HG03558 (cell line): ENCODE data around the gene MACROD2.

Source experiments
- ATAC-seq: cut with Tn5 transposase; IDR thresholded peaks from one replicate; pipeline ENCODE4 v1.9.1; 2021; ENCODE audit warnings: moderate number of reproducible peaks; ENCODE audit not compliant: unreplicated experiment; ENCODE audit errors: extremely low read depth

MACROD2 gene

GRCh38 chr20:15847196-15847784 is 1852.0 kb downstream of the MACROD2 start:
- no peak for ATAC-seq

DNA sequence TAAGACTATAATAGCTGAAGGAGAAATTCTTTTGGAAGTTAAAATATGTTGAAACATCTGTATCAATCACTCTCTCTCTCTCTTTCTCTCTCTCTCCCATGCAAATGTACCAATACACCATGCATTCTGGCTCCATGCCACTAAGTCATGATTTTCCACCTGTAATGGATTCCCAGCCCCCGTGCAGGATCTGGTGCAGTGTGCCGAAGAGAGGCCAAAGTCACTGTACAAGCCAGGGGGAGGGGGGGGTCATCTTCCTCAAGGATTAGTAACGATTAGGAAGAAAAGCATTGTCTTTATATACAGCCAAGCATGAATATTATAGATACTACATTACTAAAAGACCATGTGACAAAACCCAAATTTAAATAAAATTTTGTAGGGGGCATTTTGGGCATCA is 1852.8 kb downstream of the MACROD2 start:
- no peak for ATAC-seq

- ATAC-seq = no peak
These were observed 1853.8 kb downstream of the MACROD2 start for GRCh38 chr20:15848995-15849610.

DNA sequence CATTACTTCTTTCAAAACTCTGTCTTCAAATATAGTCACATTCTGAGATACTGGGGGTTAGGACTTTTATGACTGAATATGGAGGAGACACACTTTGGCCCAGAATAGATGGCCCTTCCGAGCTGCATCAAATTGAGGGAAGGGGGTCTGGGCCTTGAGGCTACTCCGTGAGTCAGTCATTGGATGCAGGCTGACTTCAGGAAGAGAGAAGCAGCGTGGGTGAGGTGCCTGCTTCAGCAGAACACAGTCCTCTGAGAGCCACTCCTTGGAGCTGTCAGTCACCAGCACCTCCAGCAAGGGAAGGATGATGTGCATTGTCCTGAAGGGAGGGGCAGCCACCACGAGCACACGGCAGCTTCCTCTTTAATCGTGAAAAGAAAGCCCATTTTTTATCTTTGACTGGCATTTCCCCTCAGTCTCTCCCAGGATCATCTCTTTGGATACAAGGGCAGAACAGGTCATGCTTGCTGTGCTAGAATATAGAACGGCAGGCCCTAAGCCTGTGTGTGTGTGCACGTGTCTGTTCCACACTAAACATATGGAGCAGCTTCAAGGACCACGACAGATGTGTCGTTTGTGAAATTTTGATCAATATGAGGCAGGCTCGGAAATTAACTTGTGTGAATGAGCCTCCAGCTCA is 1856.4 kb downstream of the MACROD2 start:
- no peak for ATAC-seq

GRCh38 chr20:15854911-15855310 is 1859.6 kb downstream of the MACROD2 start:
- ATAC-seq = no peak

- ATAC-seq = no peak
These were observed 1862.0 kb downstream of the MACROD2 start for GRCh38 chr20:15857173-15857784.

DNA sequence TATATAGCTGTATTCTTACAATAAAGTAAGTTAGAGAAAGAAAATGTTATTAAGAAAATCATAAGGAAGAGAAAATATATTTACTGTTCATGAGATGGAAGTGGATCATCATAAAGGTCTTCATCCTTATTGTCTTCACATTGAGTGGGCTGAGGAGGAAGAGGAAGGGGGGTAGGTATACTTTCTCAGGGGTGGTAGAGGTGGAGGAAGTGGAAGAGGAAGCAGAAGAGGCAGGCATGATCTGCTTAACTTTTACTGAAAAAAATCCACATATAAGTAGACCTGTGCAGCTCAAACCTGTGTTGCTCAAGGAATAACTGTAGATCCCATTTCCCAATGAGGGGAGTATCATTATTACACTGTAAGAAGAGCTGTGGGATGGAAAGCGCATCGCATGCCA is 1863.7 kb downstream of the MACROD2 start:
- ATAC-seq = no peak

DNA sequence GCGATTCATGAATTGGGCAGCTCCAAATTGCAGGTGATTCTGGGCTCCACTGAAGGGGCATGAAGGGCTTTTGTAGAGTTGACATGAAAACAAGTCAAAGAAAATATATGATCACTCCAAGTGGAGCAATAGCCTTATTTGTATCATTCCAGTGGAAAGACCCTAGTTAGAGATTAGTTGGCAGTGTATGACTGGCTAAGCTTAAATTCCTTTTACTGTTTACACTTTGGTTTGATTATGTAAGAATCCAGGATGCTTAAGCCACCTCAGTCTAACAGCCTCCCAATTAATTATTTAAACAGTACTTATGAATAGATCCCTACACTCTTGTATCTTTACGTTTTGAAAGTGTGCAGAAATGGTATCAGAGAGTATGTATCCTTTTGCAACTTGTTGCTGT is 1865.5 kb downstream of the MACROD2 start:
- no peak for ATAC-seq

DNA sequence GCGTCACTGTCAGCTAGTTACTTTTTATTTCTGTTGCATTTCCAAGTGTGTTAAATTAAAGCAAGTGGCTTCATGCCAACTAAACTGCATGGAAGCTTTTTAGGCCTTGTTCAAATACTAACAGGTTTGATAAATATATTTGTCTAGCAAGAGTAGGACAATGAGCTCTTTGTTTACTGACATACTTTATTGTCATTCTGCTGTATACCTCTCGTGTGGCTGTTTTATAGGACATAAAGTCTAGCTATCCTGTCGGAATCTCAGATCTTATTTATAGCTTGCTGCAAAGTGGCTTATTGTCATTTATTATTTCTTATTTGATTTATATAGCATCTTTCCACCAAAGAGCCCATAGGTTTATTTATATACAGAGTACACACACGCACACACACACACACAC is 1866.9 kb downstream of the MACROD2 start:
- ATAC-seq = no peak

DNA sequence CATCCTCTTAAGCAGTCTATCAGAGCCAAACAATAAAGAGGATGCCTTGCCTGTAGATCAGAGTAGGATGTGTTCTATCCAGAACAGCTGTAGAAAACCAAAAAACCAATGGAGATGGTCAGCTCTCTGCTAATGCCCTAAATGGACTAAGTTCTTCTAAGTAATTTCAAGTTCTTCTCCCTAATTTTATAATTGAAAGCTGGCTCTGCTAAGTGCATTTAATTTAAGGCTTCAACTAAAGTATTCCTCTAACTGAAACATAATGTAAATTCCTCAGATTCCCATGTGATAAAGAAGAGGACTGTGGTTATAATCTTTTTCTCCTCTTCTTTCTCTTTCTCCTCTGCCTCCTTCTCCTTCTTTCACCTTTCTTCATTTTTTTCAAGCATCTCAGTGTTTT is 1868.4 kb downstream of the MACROD2 start:
- no peak for ATAC-seq

- ATAC-seq = no peak
These were observed 1870.2 kb downstream of the MACROD2 start for GRCh38 chr20:15865553-15865952.

GRCh38 chr20:15866916-15867730 is 1871.8 kb downstream of the MACROD2 start:
- no peak for ATAC-seq

DNA sequence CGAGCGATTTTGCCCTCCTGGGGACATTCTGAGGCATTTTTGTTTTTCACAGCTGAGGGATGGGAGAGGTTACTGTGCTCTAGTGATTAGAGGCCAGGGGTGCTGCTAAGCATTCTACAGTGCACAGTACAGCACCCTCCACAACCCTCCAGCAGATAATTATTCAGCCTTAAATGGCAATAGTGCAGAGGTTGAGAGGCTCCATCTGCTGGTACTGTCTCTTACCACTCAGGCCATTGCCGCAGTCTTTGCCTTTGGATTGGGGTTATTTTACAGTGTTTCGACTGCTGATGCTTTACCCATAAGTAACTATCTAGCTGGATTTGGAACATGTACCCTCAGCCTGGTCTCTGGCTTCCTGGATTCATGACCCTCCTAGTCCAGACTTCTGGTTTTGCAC is 1872.6 kb downstream of the MACROD2 start:
- no peak for ATAC-seq

GRCh38 chr20:15875446-15875845 is 1880.1 kb downstream of the MACROD2 start:
- no peak for ATAC-seq

DNA sequence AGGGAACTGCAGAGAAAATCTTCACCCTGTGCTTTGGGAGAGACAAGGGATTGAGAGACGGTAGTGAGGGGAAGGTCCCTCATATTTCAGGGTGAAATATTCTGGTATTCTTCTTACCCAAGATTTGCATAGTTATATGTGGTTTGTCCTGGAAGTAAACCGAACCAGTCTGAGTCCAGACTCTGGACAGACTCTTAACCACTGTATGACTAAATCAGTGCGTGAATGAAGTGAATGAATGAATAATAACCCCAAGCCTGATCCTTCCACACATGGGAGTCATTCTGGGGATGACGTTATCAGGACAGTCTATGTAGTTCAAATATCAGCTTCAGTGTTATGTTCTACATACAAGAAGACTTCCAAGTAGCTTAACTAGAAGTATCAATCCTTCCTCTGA is 1887.2 kb downstream of the MACROD2 start:
- ATAC-seq = no peak

GRCh38 chr20:15886250-15886649 is 1890.9 kb downstream of the MACROD2 start:
- no peak for ATAC-seq

GRCh38 chr20:15887387-15887786 is 1892.1 kb downstream of the MACROD2 start:
- ATAC-seq = no peak

- ATAC-seq = no peak
These were observed 1893.7 kb downstream of the MACROD2 start for GRCh38 chr20:15889061-15889460.

DNA sequence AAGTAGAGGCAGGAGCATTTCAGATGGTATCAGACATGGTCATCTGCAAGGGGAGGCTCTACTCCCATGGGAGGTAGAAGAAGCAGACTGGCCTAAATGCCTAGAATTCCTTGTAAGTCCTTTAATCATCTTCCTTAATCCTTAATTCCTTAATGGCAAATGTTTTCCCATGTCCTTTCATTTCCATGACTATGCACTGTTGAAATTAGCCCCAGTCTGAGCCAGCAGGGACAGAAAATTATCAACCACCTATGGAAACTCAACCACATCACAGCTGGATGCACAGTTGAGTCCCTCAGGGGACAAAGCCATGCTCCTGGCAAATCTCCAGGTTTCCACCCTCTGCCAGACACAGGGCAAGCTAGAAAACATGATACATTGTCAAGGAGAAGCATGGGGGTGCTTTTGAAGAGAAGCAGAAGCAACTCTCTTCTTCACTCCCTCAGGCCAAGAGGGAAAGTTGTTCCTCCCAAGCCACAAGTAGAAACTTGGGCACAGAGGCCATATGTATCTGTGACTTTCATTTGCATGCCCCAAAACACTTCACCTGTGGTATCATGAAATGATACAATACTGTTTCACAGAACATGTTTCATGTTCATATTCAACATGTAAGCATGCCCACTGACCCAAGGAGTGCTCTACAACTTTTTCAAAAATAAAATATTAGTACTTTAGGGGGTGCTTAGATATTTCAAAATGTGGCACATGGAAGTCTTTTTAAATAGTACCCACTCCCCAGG is 1894.4 kb downstream of the MACROD2 start:
- no peak for ATAC-seq

DNA sequence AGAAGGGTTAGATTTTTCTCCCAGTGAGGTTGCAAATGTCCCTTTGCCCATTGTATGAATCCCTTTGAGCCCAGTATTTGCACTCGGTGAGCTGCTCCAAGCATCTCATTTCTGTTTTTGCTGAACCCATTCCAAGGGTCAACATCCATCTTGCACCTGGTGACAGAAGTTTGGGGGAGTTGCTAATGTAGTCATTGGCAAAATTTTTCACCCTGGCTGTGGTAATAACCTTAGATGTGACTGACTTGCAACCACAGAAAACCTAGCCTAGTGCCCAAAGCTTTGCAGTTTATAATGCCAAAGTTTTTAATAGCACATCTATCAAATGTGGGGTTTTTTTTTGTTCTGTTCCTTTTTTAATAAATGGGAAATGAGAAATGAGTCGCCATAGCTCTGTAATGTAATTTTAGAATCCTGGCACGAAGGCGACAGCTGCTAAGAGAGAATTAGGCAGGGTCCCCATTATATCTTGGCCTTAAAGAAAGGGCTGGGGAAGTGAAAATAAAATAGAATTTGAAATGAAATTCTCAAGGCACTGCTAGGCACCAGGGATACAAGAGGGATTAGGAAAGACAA is 1895.2 kb downstream of the MACROD2 start:
- ATAC-seq = no peak
